ENCODE results near the gene SIM2.
"Not testable (repeated sequence)": the region's sequence is repeated elsewhere in the genome, so short reads cannot be mapped to it uniquely, and the experiment has no call there.

SIM2 gene, protein sequence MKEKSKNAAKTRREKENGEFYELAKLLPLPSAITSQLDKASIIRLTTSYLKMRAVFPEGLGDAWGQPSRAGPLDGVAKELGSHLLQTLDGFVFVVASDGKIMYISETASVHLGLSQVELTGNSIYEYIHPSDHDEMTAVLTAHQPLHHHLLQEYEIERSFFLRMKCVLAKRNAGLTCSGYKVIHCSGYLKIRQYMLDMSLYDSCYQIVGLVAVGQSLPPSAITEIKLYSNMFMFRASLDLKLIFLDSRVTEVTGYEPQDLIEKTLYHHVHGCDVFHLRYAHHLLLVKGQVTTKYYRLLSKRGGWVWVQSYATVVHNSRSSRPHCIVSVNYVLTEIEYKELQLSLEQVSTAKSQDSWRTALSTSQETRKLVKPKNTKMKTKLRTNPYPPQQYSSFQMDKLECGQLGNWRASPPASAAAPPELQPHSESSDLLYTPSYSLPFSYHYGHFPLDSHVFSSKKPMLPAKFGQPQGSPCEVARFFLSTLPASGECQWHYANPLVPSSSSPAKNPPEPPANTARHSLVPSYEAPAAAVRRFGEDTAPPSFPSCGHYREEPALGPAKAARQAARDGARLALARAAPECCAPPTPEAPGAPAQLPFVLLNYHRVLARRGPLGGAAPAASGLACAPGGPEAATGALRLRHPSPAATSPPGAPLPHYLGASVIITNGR

GRCh38 chr21:36698981-36699545 lies at the start of gene SIM2:
Gene SIM2 (plus strand): TSS chr21:36699115. CDS start chr21:36699747, 632 bp downstream.
- DNase-seq: peak; percentile 80

- DNase-seq: no peak
Measured at GRCh38 chr21:36654324-36654723, 44.6 kb upstream of the SIM2 start.

DNA sequence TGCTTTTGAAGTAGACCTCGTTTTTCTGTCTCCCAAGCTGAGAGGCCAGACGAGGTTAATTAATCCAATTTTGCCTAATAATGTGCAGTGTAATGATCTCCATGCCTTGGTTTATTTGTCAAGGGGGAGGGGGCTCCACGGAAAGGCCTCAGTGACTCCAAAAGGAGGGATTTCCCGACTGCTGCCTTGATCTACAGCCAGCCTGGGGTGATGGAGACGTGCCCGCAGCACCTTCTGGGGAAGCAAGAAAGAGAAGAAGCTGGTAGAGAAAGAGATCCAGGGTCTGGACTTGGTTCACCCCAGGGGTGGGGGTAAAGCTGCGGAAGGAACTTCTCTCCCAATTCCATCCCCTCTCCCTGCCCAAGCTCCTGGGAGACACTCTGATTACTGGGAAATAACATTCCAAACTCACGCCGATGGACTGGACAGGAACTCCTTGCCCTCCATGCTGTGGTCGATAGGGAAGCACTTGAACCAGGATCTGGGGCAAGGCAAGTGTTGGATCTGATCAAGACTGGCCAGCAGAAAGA lies 44.1 kb upstream of the SIM2 start:
- no peak for DNase-seq

- no peak for DNase-seq
Measured at GRCh38 chr21:36656138-36656537, 42.8 kb upstream of the SIM2 start.

DNA sequence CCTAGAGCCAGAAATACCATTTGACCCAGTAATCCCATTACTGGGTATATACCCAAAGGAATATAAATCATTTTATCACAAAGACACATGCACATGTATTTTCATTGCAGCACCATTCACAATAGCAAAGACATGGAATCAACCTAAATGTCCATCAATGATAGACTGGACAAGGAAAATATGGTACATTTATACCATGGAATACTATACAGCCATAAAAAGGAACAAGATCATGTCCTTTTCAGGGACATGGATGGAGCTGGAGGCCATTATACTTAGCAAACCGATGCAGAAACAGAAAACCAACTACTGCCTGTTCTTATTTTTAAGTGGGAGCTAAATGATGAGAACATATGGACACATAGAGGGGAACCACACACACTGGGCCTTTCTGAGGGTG lies 41.6 kb upstream of the SIM2 start:
- not testable (repeated sequence) for DNase-seq

DNA sequence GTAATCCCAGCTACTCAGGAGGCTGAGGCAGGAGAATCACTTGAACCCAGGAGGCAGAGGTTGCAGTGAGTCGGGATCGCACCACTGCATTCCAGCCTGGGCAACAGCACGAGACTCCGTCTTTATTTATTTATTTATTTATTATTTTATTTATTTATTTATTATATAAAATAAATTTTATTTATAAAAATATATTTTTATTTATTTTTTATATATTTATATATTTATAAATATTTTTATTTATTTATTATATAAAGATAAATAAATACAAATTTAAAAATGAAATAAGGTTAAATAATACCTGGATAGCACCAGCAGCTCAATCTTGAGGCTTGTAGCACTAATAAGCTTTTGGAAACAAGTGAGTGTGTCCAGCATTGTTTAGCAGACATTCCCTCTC lies 40.9 kb upstream of the SIM2 start:
- no peak for DNase-seq

GRCh38 chr21:36658926-36659325 lies 40.0 kb upstream of the SIM2 start:
- DNase-seq: no peak

DNA sequence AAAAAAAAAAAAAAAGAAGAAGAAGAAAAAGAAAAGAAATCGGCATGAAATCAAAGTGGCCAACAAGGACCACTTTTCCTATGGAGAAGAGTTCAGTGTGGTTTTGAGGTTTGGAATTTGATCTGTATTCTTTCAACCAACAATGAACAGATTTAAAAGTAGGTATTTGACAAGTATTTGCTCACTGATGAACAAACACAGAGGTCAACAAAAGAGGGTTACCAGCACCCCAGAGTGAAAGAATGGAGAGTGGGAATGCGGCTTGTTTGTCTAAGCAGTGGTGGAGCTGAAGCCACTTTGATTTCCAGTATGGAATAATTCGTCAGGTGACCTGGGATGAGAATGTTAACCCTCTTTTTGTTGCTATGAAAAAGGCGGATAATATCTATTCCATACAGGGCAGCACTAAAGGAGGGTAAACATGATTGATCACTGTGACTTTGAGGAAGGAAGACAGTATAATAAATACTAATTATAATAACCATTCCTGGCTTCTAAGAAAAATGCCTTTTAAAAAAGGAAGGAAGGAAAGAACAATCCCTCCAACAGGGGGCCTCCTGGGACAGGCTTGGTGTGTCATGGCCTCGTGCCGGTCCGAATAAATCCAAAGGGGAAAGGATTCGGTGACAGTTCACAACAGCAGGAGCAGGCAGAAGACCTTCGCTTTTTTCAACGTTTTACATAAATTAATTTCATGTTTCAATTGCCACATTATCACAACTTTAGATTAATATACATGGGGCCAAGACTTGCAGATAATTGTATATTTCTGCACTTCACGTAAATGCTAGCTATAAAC lies 37.2 kb upstream of the SIM2 start:
- peak; percentile 35 for DNase-seq

DNA sequence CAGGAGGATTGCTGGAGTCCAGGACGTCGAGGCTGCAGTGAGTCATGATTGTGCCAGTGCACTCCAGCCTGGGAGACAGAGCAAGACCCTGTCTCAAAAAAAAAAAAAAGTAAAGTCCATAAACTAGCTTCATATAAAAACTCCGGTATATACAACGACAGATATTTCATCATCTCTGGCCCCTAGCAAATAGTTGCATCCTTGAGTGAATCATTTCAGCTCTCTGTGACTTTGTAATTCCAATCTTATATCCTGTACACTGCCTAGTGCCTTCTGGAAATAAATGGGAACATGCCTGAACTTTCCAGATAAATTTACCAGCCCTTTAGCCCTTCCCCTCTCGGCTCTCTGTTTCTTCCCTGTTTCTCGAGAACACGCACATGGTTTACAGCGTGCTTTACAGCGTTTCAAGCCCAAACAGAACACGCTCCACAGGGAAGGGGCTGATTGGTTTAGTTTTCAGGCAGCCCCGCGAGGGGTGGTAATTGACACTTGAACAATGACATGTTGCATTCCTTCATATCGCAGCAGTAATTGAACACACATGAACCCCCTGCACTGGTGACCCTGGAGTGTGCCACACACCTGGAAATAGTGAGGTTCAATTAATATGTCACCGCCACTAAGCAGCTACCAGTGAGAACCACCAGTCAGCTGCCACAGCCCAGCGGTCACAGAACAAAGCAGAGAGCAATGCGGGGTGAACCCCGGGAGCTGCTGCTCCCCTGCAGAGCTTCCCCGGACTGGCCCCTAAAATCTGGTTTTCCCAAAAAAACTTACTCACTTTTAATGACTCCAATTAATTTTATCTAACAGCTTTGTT lies 35.7 kb upstream of the SIM2 start:
- no peak for DNase-seq

- DNase-seq: no peak
Measured at GRCh38 chr21:36664662-36664990, 34.3 kb upstream of the SIM2 start.

DNA sequence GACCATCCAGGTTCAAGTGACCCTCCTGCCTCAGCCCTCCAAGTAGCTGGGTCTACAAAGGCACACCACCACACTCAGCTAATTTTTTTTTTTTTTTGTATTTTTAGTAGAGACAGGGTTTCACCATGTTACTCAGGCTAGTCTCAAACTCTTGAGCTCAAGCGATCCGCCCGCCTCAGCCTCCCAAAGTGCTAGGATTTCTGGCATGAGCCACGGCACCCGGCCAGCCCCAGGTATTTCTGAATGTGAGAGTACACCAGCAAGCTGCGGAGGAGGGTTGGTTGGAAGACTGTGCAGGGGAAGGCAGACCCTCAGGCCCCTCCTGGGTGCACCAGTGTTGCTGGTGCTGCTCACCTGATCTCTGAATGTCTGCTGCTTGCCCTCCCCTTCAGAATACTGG lies 33.1 kb upstream of the SIM2 start:
- DNase-seq: no peak

GRCh38 chr21:36668713-36669112 lies 30.2 kb upstream of the SIM2 start:
- no peak for DNase-seq

GRCh38 chr21:36671836-36672235 lies 27.1 kb upstream of the SIM2 start:
- no peak for DNase-seq

GRCh38 chr21:36672296-36672695 lies 26.6 kb upstream of the SIM2 start:
- not testable (repeated sequence) for DNase-seq

GRCh38 chr21:36672737-36673136 lies 26.2 kb upstream of the SIM2 start:
- no peak for DNase-seq

DNA sequence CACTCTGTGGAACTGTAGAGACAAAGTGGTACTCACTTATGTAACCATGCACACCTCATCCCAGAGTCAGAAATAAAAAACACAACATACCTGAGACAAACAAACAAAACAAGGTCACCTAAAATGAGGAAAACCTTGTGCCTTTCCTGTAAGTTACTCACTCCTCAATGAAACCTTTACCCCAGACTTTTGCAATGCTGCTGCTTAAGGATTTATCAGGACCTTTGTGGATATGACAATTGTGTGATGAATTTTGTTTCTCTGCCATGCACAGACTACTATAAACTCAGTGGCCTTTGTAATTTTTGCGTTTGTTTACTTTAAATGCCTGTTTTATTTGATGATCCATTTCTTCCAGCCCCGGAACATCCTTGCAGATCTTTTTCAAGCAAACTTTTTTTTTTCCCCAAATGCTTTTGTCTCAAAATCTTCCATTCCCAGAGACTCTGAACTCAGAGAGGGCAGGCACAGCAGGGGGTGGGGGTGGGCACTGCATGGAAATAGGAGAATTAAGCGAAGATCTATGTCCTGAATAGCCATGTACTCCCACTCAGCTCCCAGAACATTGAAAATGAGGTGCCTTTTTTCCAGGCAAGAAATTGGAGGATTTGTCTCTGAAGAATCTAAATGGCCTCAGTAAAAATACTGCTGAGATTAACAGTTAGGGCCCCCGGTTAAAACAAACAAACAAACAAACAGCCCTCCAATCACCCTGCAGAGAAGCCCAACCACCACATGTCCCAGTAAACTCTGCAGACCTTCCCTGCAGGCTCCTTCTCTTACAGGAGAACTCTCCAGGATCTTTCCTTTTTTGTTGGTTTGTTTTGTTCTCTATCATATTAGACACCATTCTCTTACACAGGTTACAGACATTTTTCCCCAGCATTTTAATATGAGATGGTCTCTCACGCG lies 22.6 kb upstream of the SIM2 start:
- no peak for DNase-seq

GRCh38 chr21:36677443-36677842 lies 21.5 kb upstream of the SIM2 start:
- no peak for DNase-seq

DNA sequence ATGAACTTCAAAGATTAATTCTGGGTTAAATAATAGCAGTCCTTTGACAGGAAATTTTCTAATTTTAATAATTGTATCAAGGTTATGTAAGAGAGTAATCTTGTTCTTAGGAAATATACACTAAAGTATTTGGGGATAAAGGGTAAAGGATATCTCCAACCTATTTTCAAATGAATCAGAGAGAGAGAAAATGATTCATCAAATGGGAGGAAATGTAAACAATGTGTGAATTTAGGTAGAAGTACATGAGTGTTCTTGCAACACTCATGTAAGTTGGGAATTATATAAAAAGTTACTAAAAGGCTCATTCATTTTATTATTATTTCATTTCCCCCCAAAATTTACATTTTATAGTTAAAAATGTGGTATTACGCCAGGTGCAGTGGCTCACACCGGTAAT lies 20.4 kb upstream of the SIM2 start:
- DNase-seq: no peak

- no peak for DNase-seq
Measured at GRCh38 chr21:36681117-36681631, 17.7 kb upstream of the SIM2 start.

DNA sequence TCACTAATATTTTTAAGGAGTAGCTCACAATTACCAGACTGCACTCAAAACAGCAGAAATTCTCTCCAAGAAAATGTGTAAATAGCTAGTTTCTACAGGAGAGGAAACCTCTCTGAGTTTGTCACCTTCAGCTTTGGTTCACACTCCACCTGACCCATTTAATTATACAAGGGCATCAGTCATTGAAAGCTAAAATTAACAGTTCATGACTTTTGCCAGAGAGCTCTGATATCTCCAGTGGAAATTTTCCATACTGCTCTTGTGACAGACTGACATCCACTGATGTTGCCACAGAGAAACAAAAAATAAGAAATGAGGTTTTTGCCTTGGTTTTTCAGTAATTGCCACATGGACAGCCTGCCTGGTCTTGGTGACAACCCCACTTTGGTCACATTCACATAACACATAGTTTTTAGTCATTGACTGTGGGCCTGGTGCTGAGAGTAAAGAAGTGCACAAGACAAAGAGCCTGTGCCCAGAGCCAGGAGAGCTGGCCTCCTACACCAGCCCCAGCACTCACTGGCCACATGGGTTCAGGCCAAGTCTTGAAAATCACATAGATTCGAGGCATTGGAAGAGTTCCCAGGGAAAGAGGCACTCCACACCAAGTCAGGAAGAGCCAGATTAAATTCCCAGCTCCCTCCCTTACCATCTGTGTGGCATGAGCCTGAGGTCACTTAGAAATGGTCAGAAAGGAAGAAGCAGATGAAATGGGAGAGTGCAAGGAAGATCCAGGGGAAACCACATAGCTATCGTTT lies 13.8 kb upstream of the SIM2 start:
- no peak for DNase-seq
